ENCODE data around the gene MAPK7.

GRCh38 chr17:19343256-19343630 lies 35.1 kb upstream of the MAPK7 start:
- TF ChIP-seq EZH2 (IDR thresholded peaks at IDR 0.05; ENCODE audit: insufficient read depth, poor library complexity, severe bottlenecking) (no peak), EZH2phosphoT487 (IDR thresholded peaks at IDR 0.05; ENCODE audit: insufficient read depth, low read depth) (no peak)

All from GM23248 (cell line).